Immature natural killer cell (primary cell): ENCODE data around the gene GPR101. TPM values are rescaled to one million over a fixed set of nuclear protein-coding genes. Genes with fewer than 3 reads are reported as not detected.

Experiments
- DNase-seq, 3 donors: peaks; one replicate each; pipeline ENCODE4 v3.0.0; 2022; ENCODE audit warnings: mixed read lengths in 1 of 3
- H3K27ac Mint-ChIP-seq, 6 donors: one replicate each; pipeline ENCODE4 v1.8.0; 2020; ENCODE audit warnings: mixed read lengths in 6 of 6, mild to moderate bottlenecking in 5 of 6, inconsistent platforms in 4 of 6, moderate library complexity in 3 of 6
- H3K27me3 Mint-ChIP-seq, 3 donors: one replicate each; pipeline ENCODE4 v1.8.0; 2020 to 2021; ENCODE audit warnings: low read depth in 3 of 3, mild to moderate bottlenecking in 3 of 3, mixed read lengths in 3 of 3, moderate library complexity in 3 of 3, inconsistent platforms in 1 of 3
- H3K36me3 Mint-ChIP-seq, 3 donors: one replicate each; pipeline ENCODE4 v1.8.0; 2020; ENCODE audit warnings: mixed read lengths in 3 of 3, inconsistent platforms in 2 of 3, mild to moderate bottlenecking in 2 of 3
- H3K4me1 Mint-ChIP-seq, 2 donors: one replicate each; pipeline ENCODE4 v1.8.0; 2020; ENCODE audit warnings: inconsistent platforms in 2 of 2, mild to moderate bottlenecking in 2 of 2, mixed read lengths in 2 of 2, moderate library complexity in 1 of 2
- H3K4me3 Mint-ChIP-seq, 5 donors: one replicate each; pipeline ENCODE4 v1.8.0; 2020; ENCODE audit warnings: mild to moderate bottlenecking in 5 of 5, mixed read lengths in 5 of 5, inconsistent platforms in 3 of 5, moderate library complexity in 3 of 5
- H3K9me3 Mint-ChIP-seq, 6 donors: one replicate each; pipeline ENCODE4 v1.8.0; 2020; ENCODE audit warnings: mild to moderate bottlenecking in 6 of 6, mixed read lengths in 6 of 6, inconsistent platforms in 4 of 6, moderate library complexity in 3 of 6
- polyA plus RNA-seq, 3 donors: library from polyadenylated mRNA; unstranded; fragments of 300-500 nt; fragmentation: Illumina TruSeq; gene quantifications; one replicate each; pipeline ENCODE4 v1.2.3, GENCODE V29; 2021

GPR101 gene
- polyA plus RNA-seq = not detected

GRCh38 chrX:137033774-137034507 lies at the start of gene GPR101:
Gene GPR101, minus strand, starts transcription at chrX:137033995. Its CDS starts 2,321 bp downstream, at chrX:137031674.
- Mint-ChIP-seq H3K36me3 (no peaks in the 10 kb centered on the region), H3K27ac (no peak within 1 kb of the TSS), H3K4me1 (peaks cover 5 to 6% of the 10 kb centered on the region in 2 donors), H3K9me3 (no peaks in the 10 kb centered on the region), H3K4me3 (peak within 1 kb of the TSS in 3 of 5 donors; percentile 7 to 63 (median 16)), H3K27me3 (peaks cover 6 to 23% (median 10%) of the 10 kb centered on the region in 3 donors)
- no peak for DNase-seq

GRCh38 chrX:137081239-137081638 lies 47.4 kb upstream of the GPR101 start:
- H3K9me3 Mint-ChIP-seq = no peaks in the 10 kb centered on the region
- no peaks in the 10 kb centered on the region for H3K4me1 Mint-ChIP-seq
- peaks cover 0 to 14% (median 6%) of the 10 kb centered on the region in 3 donors for H3K27me3 Mint-ChIP-seq
- DNase-seq = no peak
- H3K27ac Mint-ChIP-seq = no peak overlapping the region
- H3K4me3 Mint-ChIP-seq = no peak overlapping the region
- no peaks in the 10 kb centered on the region for H3K36me3 Mint-ChIP-seq

GRCh38 chrX:137072396-137072795 lies 38.6 kb upstream of the GPR101 start:
- Mint-ChIP-seq H3K4me3 (no peak overlapping the region), H3K9me3 (no peaks in the 10 kb centered on the region), H3K36me3 (no peaks in the 10 kb centered on the region), H3K4me1 (no peaks in the 10 kb centered on the region), H3K27ac (no peak overlapping the region), H3K27me3 (peaks cover 0 to 2% (median 2%) of the 10 kb centered on the region in 3 donors)
- DNase-seq = no peak

GRCh38 chrX:137071596-137071995 lies 37.8 kb upstream of the GPR101 start:
- no peak overlapping the region for H3K27ac Mint-ChIP-seq
- no peak overlapping the region for H3K4me3 Mint-ChIP-seq
- H3K36me3 Mint-ChIP-seq = no peaks in the 10 kb centered on the region
- H3K27me3 Mint-ChIP-seq = peaks cover 0 to 2% (median 0%) of the 10 kb centered on the region in 3 donors
- no peak for DNase-seq
- H3K4me1 Mint-ChIP-seq = no peaks in the 10 kb centered on the region
- no peaks in the 10 kb centered on the region for H3K9me3 Mint-ChIP-seq

GRCh38 chrX:137067147-137067546 lies 33.4 kb upstream of the GPR101 start:
- no peak overlapping the region for H3K27ac Mint-ChIP-seq
- H3K36me3 Mint-ChIP-seq = no peaks in the 10 kb centered on the region
- H3K4me1 Mint-ChIP-seq = no peaks in the 10 kb centered on the region
- DNase-seq = no peak
- H3K27me3 Mint-ChIP-seq = peaks cover 0 to 5% (median 0%) of the 10 kb centered on the region in 3 donors
- H3K4me3 Mint-ChIP-seq = no peak overlapping the region
- H3K9me3 Mint-ChIP-seq = no peaks in the 10 kb centered on the region

GRCh38 chrX:137062915-137063617 lies 29.3 kb upstream of the GPR101 start:
- Mint-ChIP-seq H3K27ac (no peak overlapping the region), H3K36me3 (no peaks in the 10 kb centered on the region), H3K4me3 (no peak overlapping the region), H3K9me3 (no peaks in the 10 kb centered on the region), H3K4me1 (no peaks in the 10 kb centered on the region), H3K27me3 (peaks cover 0 to 4% (median 3%) of the 10 kb centered on the region in 3 donors)
- no peak for DNase-seq

- no peak for DNase-seq
- Mint-ChIP-seq H3K4me3 (no peak overlapping the region), H3K36me3 (no peaks in the 10 kb centered on the region), H3K27ac (no peak overlapping the region), H3K4me1 (no peaks in the 10 kb centered on the region), H3K9me3 (peaks cover 0 to 1% (median 0%) of the 10 kb centered on the region in 6 donors), H3K27me3 (peaks cover 3 to 17% (median 5%) of the 10 kb centered on the region in 3 donors)
Observed at GRCh38 chrX:137058339-137059127, 24.7 kb upstream of the GPR101 start.

- peak in 2 of 3 donors; percentile 7 to 21 for DNase-seq
- H3K9me3 Mint-ChIP-seq = peaks cover 0 to 1% (median 0%) of the 10 kb centered on the region in 6 donors
- H3K27me3 Mint-ChIP-seq = peaks cover 0 to 14% (median 8%) of the 10 kb centered on the region in 3 donors
- peak overlapping the region; percentile 86 to 93 (median 89) for H3K4me3 Mint-ChIP-seq
- no peaks in the 10 kb centered on the region for H3K36me3 Mint-ChIP-seq
- H3K4me1 Mint-ChIP-seq = peaks cover 14 to 16% of the 10 kb centered on the region in 2 donors
- H3K27ac Mint-ChIP-seq = peak overlapping the region in 4 of 6 donors; percentile 37 to 80 (median 52)
Observed at GRCh38 chrX:137052643-137053235, 18.9 kb upstream of the GPR101 start.

- peaks cover 0 to 1% (median 0%) of the 10 kb centered on the region in 6 donors for H3K9me3 Mint-ChIP-seq
Observed at GRCh38 chrX:137051978-137052642, 18.3 kb upstream of the GPR101 start.

GRCh38 chrX:137044893-137045292 lies 11.1 kb upstream of the GPR101 start:
- H3K27me3 Mint-ChIP-seq = peaks cover 1 to 9% (median 2%) of the 10 kb centered on the region in 3 donors

More at GRCh38 chrX:137051978-137052642, 18.3 kb upstream of the GPR101 start:
- peak; percentile 72 to 81 (median 75) for DNase-seq
- Mint-ChIP-seq H3K4me3 (peak overlapping the region; percentile 86 to 93 (median 89)), H3K27me3 (peaks cover 0 to 14% (median 8%) of the 10 kb centered on the region in 3 donors), H3K4me1 (peaks cover 14 to 16% of the 10 kb centered on the region in 2 donors), H3K36me3 (no peaks in the 10 kb centered on the region), H3K27ac (peak overlapping the region in 5 of 6 donors; percentile 37 to 80 (median 46))

GRCh38 chrX:137043736-137044135 lies 9.9 kb upstream of the GPR101 start:
- H3K27me3 Mint-ChIP-seq = peaks cover 1 to 12% (median 2%) of the 10 kb centered on the region in 3 donors
- no peaks in the 10 kb centered on the region for H3K9me3 Mint-ChIP-seq
- H3K36me3 Mint-ChIP-seq = no peaks in the 10 kb centered on the region
- H3K27ac Mint-ChIP-seq = no peak overlapping the region
- no peaks in the 10 kb centered on the region for H3K4me1 Mint-ChIP-seq
- no peak for DNase-seq
- H3K4me3 Mint-ChIP-seq = no peak overlapping the region

More at GRCh38 chrX:137044893-137045292, 11.1 kb upstream of the GPR101 start:
- no peak for DNase-seq
- H3K9me3 Mint-ChIP-seq = no peaks in the 10 kb centered on the region
- H3K36me3 Mint-ChIP-seq = no peaks in the 10 kb centered on the region
- H3K4me1 Mint-ChIP-seq = no peaks in the 10 kb centered on the region
- no peak overlapping the region for H3K4me3 Mint-ChIP-seq
- no peak overlapping the region for H3K27ac Mint-ChIP-seq

GRCh38 chrX:137041329-137041728 lies 7.5 kb upstream of the GPR101 start:
- no peaks in the 10 kb centered on the region for H3K4me1 Mint-ChIP-seq
- H3K36me3 Mint-ChIP-seq = no peaks in the 10 kb centered on the region
- no peak overlapping the region for H3K4me3 Mint-ChIP-seq
- H3K27ac Mint-ChIP-seq = no peak overlapping the region
- DNase-seq = no peak
- no peaks in the 10 kb centered on the region for H3K9me3 Mint-ChIP-seq
- peaks cover 0 to 14% (median 5%) of the 10 kb centered on the region in 3 donors for H3K27me3 Mint-ChIP-seq
